Transverse colon (tissue), 4 donors: ENCODE measurements around the gene PBX2. TPM values are rescaled to one million over a fixed set of nuclear protein-coding genes. Genes with fewer than 3 reads are reported as not detected.

Experiments used
- DNase-seq: peaks from one replicate; pipeline ENCODE4 v3.0.0-alpha.2; 2019
- H3K27ac ChIP-seq, 4 donors: fragments of 200-600 bp; sonication (generic); 2 replicates each; pipeline ENCODE4 v1.5.1; 2016 to 2018; ENCODE audit warnings: inconsistent platforms in 4 of 4
- H3K27me3 ChIP-seq: fragments of 200-600 bp; sonication (generic); 2 replicates; pipeline ENCODE4 v1.5.1; 2017; ENCODE audit warnings: inconsistent platforms
- H3K36me3 ChIP-seq, 4 donors: fragments of 200-600 bp; sonication (generic); 2 replicates each; pipeline ENCODE4 v1.5.1; 2017 to 2019; ENCODE audit warnings: inconsistent platforms in 4 of 4
- H3K4me1 ChIP-seq, 4 donors: fragments of 200-600 bp; sonication (generic); 2 replicates each; pipeline ENCODE4 v1.5.1; 2017 to 2020; ENCODE audit warnings: inconsistent platforms in 4 of 4
- H3K4me3 ChIP-seq, 4 donors: fragments of 200-600 bp; sonication (generic); 1 replicate in 1 of 4; 2 replicates in 3 of 4; pipeline versions ENCODE4 v1.5.1 to v1.6.1; 2017 to 2019; ENCODE audit warnings: inconsistent platforms in 4 of 4
- H3K9me3 ChIP-seq, 2 donors: fragments of 200-600 bp; sonication (generic); 2 replicates each; pipeline ENCODE4 v1.5.1; 2017 to 2019; ENCODE audit warnings: inconsistent platforms in 2 of 2
- CTCF ChIP-seq, 5 experiments: fragments of 200-600 bp in 3 of 5; fragments of 450-650 bp in 2 of 5; sonication (generic) in 3 of 5; IDR thresholded peaks; 1 replicate in 2 of 5; 2 replicates in 3 of 5; pipeline ENCODE4 v1.5.1; 2016 to 2017; ENCODE audit warnings: antibody characterized with exemption in 5 of 5, inconsistent platforms in 3 of 5, mild to moderate bottlenecking in 2 of 5, moderate library complexity in 1 of 5
- EP300 ChIP-seq: sonication (generic); formaldehyde crosslinking; IDR thresholded peaks from one replicate; pipeline ENCODE4 v1.6.1; 2017; ENCODE audit warnings: antibody characterized with exemption, low read depth
- POLR2A ChIP-seq: fragments of 450-650 bp; IDR thresholded peaks from one replicate; pipeline ENCODE4 v1.6.1; 2016; ENCODE audit warnings: antibody characterized with exemption, mild to moderate bottlenecking, moderate library complexity
- POLR2AphosphoS5 ChIP-seq, 3 donors: sonication (generic); formaldehyde crosslinking; IDR thresholded peaks; one replicate each; pipeline ENCODE4 v1.6.1; 2016; ENCODE audit warnings: antibody characterized with exemption in 3 of 3
- WGBS, 2 donors: methylation state at CpG; one replicate each; pipeline ENCODE4 v1.1.5; 2018; ENCODE audit warnings: low coverage in 1 of 2; 5-methylcytosine and 5-hydroxymethylcytosine counted together
- in situ Hi-C, 4 donors: fragments of 200-750 bp; cut with MboI; loops; one replicate each; pipeline versions ENCODE4 v1.15.0 to v1.15.1; 2017; ENCODE audit warnings: low sequenced_read_pairs in 3 of 4, low pct_ligation_motif_present in 1 of 4, low pct_unique_long_range_greater_than_20kb in 1 of 4
- intact Hi-C: fragments of 100-400 bp; cut with DNase I; formaldehyde crosslinking; loops from one replicate; pipeline ENCODE4 v1.15.1; 2023; ENCODE audit warnings: low total_unique reads
- total RNA-seq, 4 donors: library from RNA; depleted of rRNA; stranded (reverse); fragments of >200 nt; gene quantifications; one replicate each; pipeline ENCODE4 v1.1.0, GENCODE V29; 2016

Gene PBX2
- total RNA-seq, 4 donors from 2014 or later = 34.4 to 87.5 (median 41.3) TPM

DNA sequence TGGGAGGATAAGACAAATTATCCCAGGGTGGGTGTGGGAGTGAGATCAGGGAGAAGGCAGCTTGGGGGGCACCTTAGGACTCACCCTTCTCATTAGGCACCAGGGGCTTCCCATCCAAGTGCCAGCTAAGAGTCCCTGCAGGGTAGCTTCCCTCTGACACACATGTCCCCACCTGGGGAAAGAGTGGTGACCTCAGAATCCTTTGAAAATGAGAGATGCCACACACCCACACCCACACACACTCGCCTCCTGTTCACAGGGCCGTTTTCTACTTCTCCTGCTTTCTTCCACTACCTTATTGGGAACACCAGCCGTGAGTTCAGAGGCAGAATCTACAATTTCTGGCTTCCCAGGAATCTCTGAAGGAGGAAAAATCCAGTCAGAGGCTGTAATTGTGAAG is 7.0 kb downstream of the PBX2 start:
- peaks cover 0 to 12% (median 5%) of the 10 kb centered on the region in 4 donors for H3K36me3 ChIP-seq
- H3K27ac ChIP-seq = peak overlapping the region in 3 of 4 donors; percentile 6 to 92 (median 75)
- no peak for TF ChIP-seq CTCF (IDR thresholded peaks at IDR 0.05)
- no peak for TF ChIP-seq EP300
- no peak for TF ChIP-seq POLR2AphosphoS5 (IDR thresholded peaks at IDR 0.05)
- TF ChIP-seq POLR2A = no peak
- H3K4me3 ChIP-seq = no peak overlapping the region
- H3K4me1 ChIP-seq = peaks cover 12 to 53% (median 23%) of the 10 kb centered on the region in 4 donors
- in situ Hi-C loops (no loop called here), intact Hi-C loops (no loop called here)
- no peaks in the 10 kb centered on the region for H3K9me3 ChIP-seq
- H3K27me3 ChIP-seq = no peaks in the 10 kb centered on the region
- WGBS, 2 donors = 84% methylated on average over 3 of the region's 3 CpGs; no CpG with 5 or more reads in 1 of the 2 donors
- DNase-seq = no peak

- H3K27ac ChIP-seq = peak overlapping the region in 2 of 4 donors; percentile 8 to 22
- H3K27me3 ChIP-seq = no peaks in the 10 kb centered on the region
- H3K36me3 ChIP-seq = peaks cover 0 to 12% (median 5%) of the 10 kb centered on the region in 4 donors
- 93% methylated on average over 10 of the region's 10 CpGs; no CpG with 5 or more reads in 1 of the 2 donors for WGBS, 2 donors
- no peaks in the 10 kb centered on the region for H3K9me3 ChIP-seq
- in situ Hi-C loops (no loop called here), intact Hi-C loops (no loop called here)
- DNase-seq = no peak
- H3K4me3 ChIP-seq = no peak overlapping the region
- peaks cover 11 to 49% (median 22%) of the 10 kb centered on the region in 4 donors for H3K4me1 ChIP-seq
- TF ChIP-seq POLR2AphosphoS5 (IDR thresholded peaks at IDR 0.05) (no peak), CTCF (IDR thresholded peaks at IDR 0.05) (no peak), EP300 (no peak)
These were observed 7.4 kb downstream of the PBX2 start for GRCh38 chr6:32182555-32182981.

GRCh38 chr6:32181915-32182529 is 8.0 kb downstream of the PBX2 start:
- in situ Hi-C loops = no loop called here
- H3K27ac ChIP-seq = peak overlapping the region in 2 of 4 donors; percentile 14 to 22

More at GRCh38 chr6:32181915-32182529, 8.0 kb downstream of the PBX2 start:
- TF ChIP-seq POLR2A (no peak), CTCF (IDR thresholded peaks at IDR 0.05) (no peak), EP300 (no peak)
- no peak for DNase-seq
- Histone ChIP-seq H3K27me3 (no peaks in the 10 kb centered on the region), H3K4me3 (no peak overlapping the region), H3K36me3 (peaks cover 0 to 12% (median 5%) of the 10 kb centered on the region in 4 donors), H3K9me3 (no peaks in the 10 kb centered on the region), H3K4me1 (peaks cover 11 to 47% (median 25%) of the 10 kb centered on the region in 4 donors)
- intact Hi-C loops = no loop called here
- WGBS, 2 donors = 80% methylated on average over 10 of the region's 10 CpGs; no CpG with 5 or more reads in 1 of the 2 donors
